Thoracic aorta (tissue), 2 donors: Measurements from ENCODE around the gene DSCAM. TPM values are rescaled to one million over a fixed set of nuclear protein-coding genes. Genes with fewer than 3 reads are reported as not detected.

ENCODE experiments used
- ATAC-seq: fragments of 150-250 bp; one replicate; pipeline ENCODE4 v1.8.0; 2017; ENCODE audit warnings: low read depth; ENCODE audit not compliant: insufficient number of reproducible peaks, low FRiP score
- DNase-seq: peaks from one replicate; pipeline ENCODE4 v3.0.0-alpha.2; 2020; ENCODE audit warnings: low spot score
- H3K27ac ChIP-seq, 2 donors: fragments of 200-600 bp; sonication (generic); 1 replicate in 1 of 2; 2 replicates in 1 of 2; pipeline ENCODE4 v1.5.1; 2016; ENCODE audit warnings: mild to moderate bottlenecking in 2 of 2, moderate library complexity in 2 of 2
- H3K27me3 ChIP-seq: fragments of 200-600 bp; sonication (generic); replicated peaks from 2 replicates; pipeline ENCODE4 v1.6.0; 2016; ENCODE audit warnings: mild to moderate bottlenecking; ENCODE audit not compliant: insufficient read depth
- H3K36me3 ChIP-seq: fragments of 200-600 bp; sonication (generic); one replicate; pipeline ENCODE4 v1.5.1; 2016
- H3K4me1 ChIP-seq, 2 donors: fragments of 200-600 bp; sonication (generic); 1 replicate in 1 of 2; 2 replicates in 1 of 2; pipeline versions ENCODE4 v1.5.1 to v1.6.0; 2016; ENCODE audit warnings: low read depth in 2 of 2, mild to moderate bottlenecking in 1 of 2; ENCODE audit not compliant: control insufficient read depth in 1 of 2
- H3K4me3 ChIP-seq: fragments of 200-600 bp; sonication (generic); 2 replicates; pipeline ENCODE4 v1.5.1; 2016; ENCODE audit warnings: mild to moderate bottlenecking
- H3K9me3 ChIP-seq: fragments of 200-600 bp; sonication (generic); 2 replicates; pipeline ENCODE4 v1.5.1; 2016
- total RNA-seq, 2 donors: library from RNA; depleted of rRNA; stranded (reverse); fragments of >200 nt; gene quantifications; one replicate each; pipeline versions ENCODE4 v1.1.0 to v1.2.3, GENCODE V29; 2016
- TF ChIP-seq, protein P1 (sequence below): fragments of 200-600 bp; sonication (generic); IDR thresholded peaks from one replicate; pipeline ENCODE4 v1.5.1; 2019; ENCODE audit warnings: antibody characterized with exemption

Gene DSCAM
- total RNA-seq, 2 donors from 2014 or later: not detected

DNA sequence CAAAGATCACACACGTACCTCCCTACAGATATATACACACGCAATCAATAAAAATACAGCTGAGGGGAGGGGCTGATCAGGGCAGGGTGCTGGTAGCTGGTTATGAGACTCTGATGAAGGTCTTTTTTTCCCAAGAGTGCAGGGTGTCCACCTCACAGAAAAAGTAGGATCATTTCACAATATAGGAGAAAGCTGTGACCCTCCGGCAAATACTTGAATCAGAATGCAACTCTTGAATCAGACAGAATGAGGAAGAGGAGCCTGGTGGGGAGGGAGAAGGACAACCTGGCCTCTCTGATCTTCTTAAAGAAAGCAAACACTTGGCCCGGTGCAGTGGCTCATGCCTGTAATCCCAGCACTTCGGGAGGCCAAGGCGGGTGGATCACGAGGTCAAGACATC is 710.4 kb downstream of the DSCAM start:
- Histone ChIP-seq H3K27me3 (no peaks in the 10 kb centered on the region), H3K9me3 (no peaks in the 10 kb centered on the region), H3K36me3 (no peaks in the 10 kb centered on the region), H3K27ac (no peak overlapping the region), H3K4me1 (no peaks in the 10 kb centered on the region), H3K4me3 (no peak overlapping the region)
- DNase-seq (no peak), ATAC-seq (no peak)
- TF ChIP-seq, protein P1, sequence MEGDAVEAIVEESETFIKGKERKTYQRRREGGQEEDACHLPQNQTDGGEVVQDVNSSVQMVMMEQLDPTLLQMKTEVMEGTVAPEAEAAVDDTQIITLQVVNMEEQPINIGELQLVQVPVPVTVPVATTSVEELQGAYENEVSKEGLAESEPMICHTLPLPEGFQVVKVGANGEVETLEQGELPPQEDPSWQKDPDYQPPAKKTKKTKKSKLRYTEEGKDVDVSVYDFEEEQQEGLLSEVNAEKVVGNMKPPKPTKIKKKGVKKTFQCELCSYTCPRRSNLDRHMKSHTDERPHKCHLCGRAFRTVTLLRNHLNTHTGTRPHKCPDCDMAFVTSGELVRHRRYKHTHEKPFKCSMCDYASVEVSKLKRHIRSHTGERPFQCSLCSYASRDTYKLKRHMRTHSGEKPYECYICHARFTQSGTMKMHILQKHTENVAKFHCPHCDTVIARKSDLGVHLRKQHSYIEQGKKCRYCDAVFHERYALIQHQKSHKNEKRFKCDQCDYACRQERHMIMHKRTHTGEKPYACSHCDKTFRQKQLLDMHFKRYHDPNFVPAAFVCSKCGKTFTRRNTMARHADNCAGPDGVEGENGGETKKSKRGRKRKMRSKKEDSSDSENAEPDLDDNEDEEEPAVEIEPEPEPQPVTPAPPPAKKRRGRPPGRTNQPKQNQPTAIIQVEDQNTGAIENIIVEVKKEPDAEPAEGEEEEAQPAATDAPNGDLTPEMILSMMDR: no peak

DNA sequence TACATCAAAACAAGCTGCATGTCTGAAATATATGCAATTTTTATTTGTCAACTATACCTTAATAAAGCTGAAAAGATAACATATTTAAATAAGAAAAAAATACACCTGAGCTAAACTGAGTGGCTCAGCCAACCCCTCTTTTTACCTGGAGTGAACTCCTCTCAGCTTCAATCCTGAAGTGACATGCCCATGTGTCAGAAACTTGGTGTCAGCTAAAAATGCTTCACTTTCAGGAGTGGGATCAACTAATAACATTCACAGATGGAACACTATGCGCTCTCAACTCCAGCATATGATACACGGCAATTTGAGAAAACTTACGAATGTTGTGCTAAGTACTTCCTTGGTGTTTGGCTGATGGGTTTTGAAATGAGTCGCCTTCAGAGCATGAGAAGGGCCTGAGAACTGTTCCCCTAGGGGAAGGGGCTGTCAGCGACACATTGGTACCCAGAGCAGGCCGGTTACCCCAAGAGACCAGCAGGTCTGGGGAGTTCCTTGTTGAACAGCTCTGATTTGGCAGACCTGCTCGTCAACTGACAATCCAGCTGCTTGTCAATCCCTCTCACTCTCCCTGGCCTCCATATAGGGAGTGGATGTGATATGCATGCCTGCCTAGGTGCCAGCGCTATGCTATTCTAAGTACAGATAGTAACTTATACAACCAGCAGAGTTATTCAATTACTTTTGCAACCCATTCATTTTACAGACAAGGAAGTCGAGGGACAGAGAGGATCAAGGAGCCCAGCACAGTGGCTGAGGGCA is 712.0 kb downstream of the DSCAM start:
- no peaks in the 10 kb centered on the region for H3K4me1 ChIP-seq
- H3K9me3 ChIP-seq: no peaks in the 10 kb centered on the region
- TF ChIP-seq, protein P1: no peak
- H3K27ac ChIP-seq: no peak overlapping the region
- no peak for ATAC-seq
- DNase-seq: no peak
- no peak overlapping the region for H3K4me3 ChIP-seq
- no peaks in the 10 kb centered on the region for H3K36me3 ChIP-seq
- H3K27me3 ChIP-seq: no peaks in the 10 kb centered on the region

DNA sequence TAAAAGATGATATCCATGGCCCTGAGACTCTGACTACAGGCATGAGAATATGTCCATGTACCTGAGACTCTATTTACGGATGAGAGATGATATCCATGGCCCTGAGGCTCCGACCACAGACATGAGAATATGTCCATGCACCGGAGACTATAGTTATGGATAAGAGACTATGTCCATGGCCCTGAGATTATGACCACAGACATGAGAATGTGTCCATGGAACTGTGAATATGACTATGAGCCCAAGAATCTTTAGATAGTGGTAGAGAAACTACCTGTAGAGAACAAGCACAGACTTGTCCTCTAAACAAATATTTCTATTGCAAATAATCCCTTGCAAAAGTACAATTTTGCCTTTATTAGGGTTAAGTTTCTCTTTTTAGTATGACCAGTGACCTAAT is 716.5 kb downstream of the DSCAM start:
- H3K27me3 ChIP-seq: no peaks in the 10 kb centered on the region
- ATAC-seq: no peak
- TF ChIP-seq, protein P1: no peak

DNA sequence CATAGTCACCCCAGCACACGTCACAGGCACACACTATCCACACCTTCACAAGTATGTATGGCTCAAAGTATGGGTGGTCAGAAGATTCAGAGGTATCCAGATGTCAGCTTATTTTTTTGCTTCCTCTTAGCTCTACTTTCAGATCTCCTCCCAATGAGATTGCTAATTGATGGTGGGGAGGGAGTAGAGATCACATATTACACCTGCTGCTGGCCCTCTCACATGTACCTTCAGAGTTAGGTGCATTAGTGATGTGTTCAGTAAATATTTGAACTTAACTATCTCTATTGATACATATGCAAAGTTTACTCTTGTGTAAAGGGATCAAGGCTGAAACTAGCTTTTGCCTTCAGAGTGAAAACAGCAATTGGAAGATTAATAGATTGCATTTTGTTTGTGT is 717.1 kb downstream of the DSCAM start:
- Histone ChIP-seq H3K9me3 (no peaks in the 10 kb centered on the region), H3K27ac (no peak overlapping the region), H3K36me3 (no peaks in the 10 kb centered on the region), H3K27me3 (no peaks in the 10 kb centered on the region), H3K4me3 (no peak overlapping the region), H3K4me1 (no peaks in the 10 kb centered on the region)
- DNase-seq: no peak
- ATAC-seq: no peak
- TF ChIP-seq, protein P1: no peak

More for the DNA sequence above, 716.5 kb downstream of the DSCAM start:
- no peak for DNase-seq
- no peaks in the 10 kb centered on the region for H3K36me3 ChIP-seq
- no peak overlapping the region for H3K27ac ChIP-seq
- no peaks in the 10 kb centered on the region for H3K4me1 ChIP-seq
- H3K9me3 ChIP-seq: no peaks in the 10 kb centered on the region
- no peak overlapping the region for H3K4me3 ChIP-seq

DNA sequence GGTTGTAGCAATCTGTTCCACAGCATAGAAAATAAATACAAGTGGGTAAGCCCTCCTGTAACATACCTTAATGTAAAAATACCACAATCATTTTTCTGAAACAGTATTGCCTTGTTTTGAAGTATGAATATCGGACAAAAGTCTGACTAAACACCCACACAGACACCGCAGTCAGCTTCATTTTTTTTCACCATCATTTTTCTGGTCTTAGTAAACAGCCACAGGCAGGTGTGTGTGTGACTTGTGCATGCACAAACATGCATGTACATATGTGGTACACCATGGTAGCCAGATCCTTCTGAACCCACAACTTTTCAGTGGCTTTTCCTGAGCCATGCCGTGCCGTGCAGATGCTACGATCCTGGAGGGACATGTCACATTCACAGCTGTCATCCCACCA is 718.1 kb downstream of the DSCAM start:
- Histone ChIP-seq H3K36me3 (no peaks in the 10 kb centered on the region), H3K9me3 (no peaks in the 10 kb centered on the region), H3K4me1 (no peaks in the 10 kb centered on the region), H3K4me3 (no peak overlapping the region), H3K27me3 (no peaks in the 10 kb centered on the region), H3K27ac (no peak overlapping the region)
- no peak for ATAC-seq
- no peak for DNase-seq
- TF ChIP-seq, protein P1: no peak
